CD14-positive monocyte (primary cell): ENCODE results near the gene KSR1. TPM values are rescaled to one million over a fixed set of nuclear protein-coding genes. Genes with fewer than 3 reads are reported as not detected.
A peak's percentile ranks its signal among the peaks of the same experiment; 100 is the strongest.

Experiments
- DNase-seq, 3 donors: peaks; one replicate each; pipeline ENCODE4 v3.0.0-alpha.2; 2011 to 2022
- H2AFZ ChIP-seq: 2 replicates; pipeline ENCODE4 v1.6.0; 2012; ENCODE audit warnings: mild to moderate bottlenecking, low read depth, low read length, inconsistent platforms; ENCODE audit not compliant: insufficient read depth, poor library complexity, severe bottlenecking
- H3K27ac ChIP-seq, 2 donors: 1 replicate in 1 of 2; 2 replicates in 1 of 2; pipeline ENCODE4 v1.5.1; 2012 to 2013; ENCODE audit warnings: low read length in 2 of 2, control low read depth in 1 of 2, inconsistent platforms in 1 of 2, low read depth in 1 of 2, mild to moderate bottlenecking in 1 of 2
- H3K27me3 ChIP-seq, 2 donors: one replicate each; pipeline versions ENCODE4 v1.6.0 to v1.6.1; 2011 to 2013; ENCODE audit warnings: low read length in 2 of 2; ENCODE audit not compliant: control insufficient read depth in 2 of 2, insufficient read depth in 2 of 2
- H3K36me3 ChIP-seq, 2 donors: replicated peaks in 1 of 2; 1 replicate in 1 of 2; 2 replicates in 1 of 2; pipeline versions ENCODE4 v1.5.1 to v1.6.1; 2012 to 2013; ENCODE audit warnings: low read length in 2 of 2, control low read depth in 1 of 2, inconsistent platforms in 1 of 2, mild to moderate bottlenecking in 1 of 2; ENCODE audit not compliant: insufficient read depth in 2 of 2, control insufficient read depth in 1 of 2
- H3K4me1 ChIP-seq, 2 donors: 1 replicate in 1 of 2; 2 replicates in 1 of 2; pipeline versions ENCODE4 v1.5.1 to v1.6.1; 2012 to 2013; ENCODE audit warnings: low read length in 2 of 2, control low read depth in 1 of 2, inconsistent platforms in 1 of 2, mild to moderate bottlenecking in 1 of 2, moderate library complexity in 1 of 2; ENCODE audit not compliant: insufficient read depth in 2 of 2, control insufficient read depth in 1 of 2
- H3K4me2 ChIP-seq: replicated peaks from 2 replicates; pipeline ENCODE3; 2012; ENCODE audit warnings: low read length, moderate library complexity, mild to moderate bottlenecking; ENCODE audit not compliant: poor library complexity, severe bottlenecking; ENCODE audit errors: extremely low read depth
- H3K4me3 ChIP-seq, 3 experiments: fragments of 200-600 bp in 1 of 3; sonication (generic) in 1 of 3; replicated peaks in 1 of 3; 1 replicate in 2 of 3; 2 replicates in 1 of 3; pipeline ENCODE4 v1.5.1; 2011 to 2013; ENCODE audit warnings: low read length in 3 of 3, mild to moderate bottlenecking in 3 of 3, control low read depth in 2 of 3, low read depth in 2 of 3, inconsistent platforms in 1 of 3, moderate library complexity in 1 of 3
- H3K79me2 ChIP-seq: 2 replicates; pipeline ENCODE4 v1.6.0; 2012; ENCODE audit warnings: mild to moderate bottlenecking, control low read depth, inconsistent platforms, low read length, moderate library complexity; ENCODE audit not compliant: insufficient read depth
- H3K9ac ChIP-seq: 2 replicates; pipeline ENCODE4 v1.6.0; 2017; ENCODE audit warnings: low read length, mild to moderate bottlenecking; ENCODE audit not compliant: insufficient read depth, poor library complexity, severe bottlenecking
- H3K9me3 ChIP-seq, 2 donors: replicated peaks in 1 of 2; 1 replicate in 1 of 2; 2 replicates in 1 of 2; pipeline versions ENCODE4 v1.5.1 to v1.6.1; 2012 to 2013; ENCODE audit warnings: low read length in 2 of 2, control low read depth in 1 of 2; ENCODE audit not compliant: control insufficient read depth in 1 of 2, insufficient read depth in 1 of 2
- H4K20me1 ChIP-seq: 2 replicates; pipeline ENCODE4 v1.6.0; 2012; ENCODE audit warnings: mild to moderate bottlenecking, low read length, control low read depth, moderate library complexity; ENCODE audit not compliant: insufficient read depth
- H3K27ac Mint-ChIP-seq, 7 donors: one replicate each; pipeline ENCODE4 v1.8.0; 2020; ENCODE audit warnings: mild to moderate bottlenecking in 7 of 7, mixed read lengths in 7 of 7, moderate library complexity in 6 of 7, inconsistent platforms in 2 of 7
- H3K27me3 Mint-ChIP-seq, 3 donors: one replicate each; pipeline ENCODE4 v1.8.0; 2021 to 2022; ENCODE audit warnings: low read depth in 3 of 3, mild to moderate bottlenecking in 3 of 3, mixed read lengths in 3 of 3, moderate library complexity in 3 of 3, inconsistent platforms in 1 of 3
- H3K36me3 Mint-ChIP-seq, 2 donors: one replicate each; pipeline ENCODE4 v1.8.0; 2020; ENCODE audit warnings: mixed read lengths in 2 of 2, inconsistent platforms in 1 of 2, mild to moderate bottlenecking in 1 of 2
- H3K4me1 Mint-ChIP-seq: one replicate; pipeline ENCODE4 v1.8.0; 2020; ENCODE audit warnings: mild to moderate bottlenecking, mixed read lengths
- H3K4me3 Mint-ChIP-seq, 2 donors: one replicate each; pipeline ENCODE4 v1.8.0; 2020; ENCODE audit warnings: mild to moderate bottlenecking in 2 of 2, mixed read lengths in 2 of 2, moderate library complexity in 1 of 2
- H3K9me3 Mint-ChIP-seq, 7 donors: one replicate each; pipeline ENCODE4 v1.8.0; 2020 to 2022; ENCODE audit warnings: mixed read lengths in 7 of 7, mild to moderate bottlenecking in 6 of 7, moderate library complexity in 6 of 7, inconsistent platforms in 2 of 7
- WGBS: methylation state at CpG from one replicate; pipeline ENCODE4 v1.1.5; 2013; ENCODE audit warnings: missing lambda C conversion rate; ENCODE audit not compliant: insufficient coverage; 5-methylcytosine and 5-hydroxymethylcytosine counted together
- intact Hi-C, 2 donors: fragments of 100-400 bp; cut with micrococcal nuclease; formaldehyde crosslinking; loops; one replicate each; pipeline versions ENCODE4 v1.15.0 to v1.15.1; 2023
- polyA plus RNA-seq, 3 donors: library from polyadenylated mRNA; depleted of rRNA in 1 of 3; unstranded in 2 of 3; stranded (reverse) in 1 of 3; fragments of 300-500 nt in 2 of 3; fragments of >200 nt in 1 of 3; fragmentation: Illumina TruSeq in 2 of 3; gene quantifications; 1 replicate in 2 of 3; 2 replicates in 1 of 3; pipeline ENCODE4 v1.2.3, GENCODE V29; 2012 to 2021
- TF ChIP-seq, protein P1 (sequence below): fragments of 200-600 bp; IDR thresholded peaks from one replicate; pipeline ENCODE4 v1.8.0; 2022; ENCODE audit warnings: antibody characterized with exemption, mild to moderate bottlenecking

Gene KSR1
- polyA plus RNA-seq, 3 donors, result 1.2 to 111 (median 4.2) TPM

DNA sequence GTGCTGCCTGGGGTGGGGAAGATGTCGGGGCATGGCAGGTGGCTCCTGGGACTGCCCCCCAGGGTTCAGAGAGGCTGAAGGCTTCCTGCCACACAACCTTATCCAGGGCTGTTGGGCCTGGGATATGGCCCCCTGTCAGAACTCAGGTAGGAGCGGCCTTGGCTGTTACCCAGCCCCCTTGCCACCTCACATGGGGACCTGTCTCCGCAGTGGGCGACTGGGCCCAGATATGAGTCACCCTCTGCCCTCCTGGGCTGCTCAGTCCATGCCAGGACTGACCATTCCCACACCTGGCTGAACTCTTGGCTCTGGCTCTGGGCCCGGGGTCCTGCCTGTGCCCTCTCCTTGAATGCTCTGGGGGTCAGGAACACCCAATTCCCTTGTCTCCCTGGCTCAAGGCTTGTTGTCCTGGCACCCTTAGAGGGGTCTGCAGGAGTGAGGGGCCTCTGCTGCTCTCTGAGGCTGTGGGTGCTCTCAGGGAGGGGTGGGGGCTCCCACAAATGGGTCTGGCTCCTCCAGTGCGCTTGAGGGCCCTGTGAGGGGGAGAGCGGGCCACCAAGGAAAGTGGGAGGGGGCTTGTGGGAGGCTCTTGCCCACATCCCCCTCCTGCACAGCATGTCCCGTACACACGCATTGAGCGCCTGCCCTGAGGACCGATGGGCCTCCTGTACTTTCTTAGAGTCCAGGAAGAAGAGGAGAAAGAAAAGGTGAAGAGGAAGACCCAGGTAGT, 210.7 kb downstream of the KSR1 start:
- WGBS, result 86% methylated on average over 4 of the region's 11 CpGs
- H4K20me1 ChIP-seq, result no peaks in the 10 kb centered on the region
- H3K27ac Mint-ChIP-seq, result peak overlapping the region in 1 of 7 donors; percentile 13
- no peak for DNase-seq
- no peak overlapping the region for H3K4me3 ChIP-seq
- no peak overlapping the region for H3K4me3 Mint-ChIP-seq
- H2AFZ ChIP-seq, result no peak overlapping the region
- H3K27me3 Mint-ChIP-seq, result peaks cover 0 to 4% (median 0%) of the 10 kb centered on the region in 3 donors
- no peaks in the 10 kb centered on the region for H3K36me3 ChIP-seq
- no peaks in the 10 kb centered on the region for H3K79me2 ChIP-seq
- H3K27me3 ChIP-seq, result no peaks in the 10 kb centered on the region
- intact Hi-C loops, result loop anchor here in 1 of 2 donors (10.0 kb wide), 1 partner anchor 208 kb away; no protein-coding TSS in a partner anchor
- H3K9me3 ChIP-seq, result no peaks in the 10 kb centered on the region
- no peak overlapping the region for H3K4me2 ChIP-seq
- TF ChIP-seq, protein P1, sequence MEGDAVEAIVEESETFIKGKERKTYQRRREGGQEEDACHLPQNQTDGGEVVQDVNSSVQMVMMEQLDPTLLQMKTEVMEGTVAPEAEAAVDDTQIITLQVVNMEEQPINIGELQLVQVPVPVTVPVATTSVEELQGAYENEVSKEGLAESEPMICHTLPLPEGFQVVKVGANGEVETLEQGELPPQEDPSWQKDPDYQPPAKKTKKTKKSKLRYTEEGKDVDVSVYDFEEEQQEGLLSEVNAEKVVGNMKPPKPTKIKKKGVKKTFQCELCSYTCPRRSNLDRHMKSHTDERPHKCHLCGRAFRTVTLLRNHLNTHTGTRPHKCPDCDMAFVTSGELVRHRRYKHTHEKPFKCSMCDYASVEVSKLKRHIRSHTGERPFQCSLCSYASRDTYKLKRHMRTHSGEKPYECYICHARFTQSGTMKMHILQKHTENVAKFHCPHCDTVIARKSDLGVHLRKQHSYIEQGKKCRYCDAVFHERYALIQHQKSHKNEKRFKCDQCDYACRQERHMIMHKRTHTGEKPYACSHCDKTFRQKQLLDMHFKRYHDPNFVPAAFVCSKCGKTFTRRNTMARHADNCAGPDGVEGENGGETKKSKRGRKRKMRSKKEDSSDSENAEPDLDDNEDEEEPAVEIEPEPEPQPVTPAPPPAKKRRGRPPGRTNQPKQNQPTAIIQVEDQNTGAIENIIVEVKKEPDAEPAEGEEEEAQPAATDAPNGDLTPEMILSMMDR, result no peak
- H3K9ac ChIP-seq, result no peak overlapping the region
- no peaks in the 10 kb centered on the region for H3K9me3 Mint-ChIP-seq
- no peak overlapping the region for H3K27ac ChIP-seq
- H3K4me1 Mint-ChIP-seq, result no peaks in the 10 kb centered on the region
- no peaks in the 10 kb centered on the region for H3K4me1 ChIP-seq
- H3K36me3 Mint-ChIP-seq, result no peaks in the 10 kb centered on the region

DNA sequence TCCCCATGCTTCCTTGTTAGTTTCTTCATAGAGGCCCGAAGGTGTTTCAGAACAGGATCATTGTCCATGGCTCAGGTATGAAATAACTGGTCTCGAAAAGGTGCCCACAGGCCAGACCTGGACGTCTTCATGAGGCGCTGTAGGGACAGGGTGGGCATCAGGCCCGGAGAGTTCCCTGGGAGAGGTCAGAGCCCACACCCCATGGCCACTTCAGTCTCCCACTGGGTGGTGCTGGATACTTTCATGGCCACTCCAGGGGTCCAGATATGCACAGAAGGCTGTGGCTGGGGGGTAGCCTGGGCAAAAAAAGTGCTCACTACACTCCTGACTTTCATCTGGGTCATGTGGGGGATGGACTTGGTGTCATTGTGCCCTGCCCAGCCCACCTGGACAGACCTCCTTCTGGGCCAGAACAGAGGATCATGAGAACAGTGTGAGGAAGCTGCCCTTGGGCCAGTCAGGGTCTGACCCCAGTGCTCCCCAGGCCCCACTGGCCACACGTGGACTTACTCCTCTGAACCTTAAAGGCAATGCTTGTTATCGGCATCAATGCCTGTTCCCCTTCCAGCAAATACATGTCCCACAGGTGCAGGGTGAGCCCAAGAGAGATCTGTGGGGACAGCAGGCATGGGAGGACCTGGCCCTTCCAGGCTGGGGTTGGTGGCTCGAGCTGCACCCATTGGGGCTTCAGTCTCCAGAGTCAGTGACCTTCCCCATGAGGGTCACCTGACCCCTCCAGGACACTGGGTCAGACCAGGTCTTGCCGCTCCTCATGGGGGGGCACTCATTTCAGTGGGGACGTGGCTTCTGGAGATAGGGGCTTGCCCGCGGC, 211.6 kb downstream of the KSR1 start:
- no peaks in the 10 kb centered on the region for H3K9me3 Mint-ChIP-seq
- H3K4me3 Mint-ChIP-seq, result no peak overlapping the region
- Histone ChIP-seq H3K27me3 (no peaks in the 10 kb centered on the region), H3K79me2 (no peaks in the 10 kb centered on the region), H3K9me3 (no peaks in the 10 kb centered on the region), H2AFZ (no peak overlapping the region), H3K9ac (no peak overlapping the region), H3K4me1 (no peaks in the 10 kb centered on the region), H3K36me3 (no peaks in the 10 kb centered on the region), H4K20me1 (no peaks in the 10 kb centered on the region), H3K27ac (no peak overlapping the region), H3K4me2 (no peak overlapping the region), H3K4me3 (no peak overlapping the region)
- TF ChIP-seq, protein P1, result no peak
- no peak for DNase-seq
- H3K36me3 Mint-ChIP-seq, result no peaks in the 10 kb centered on the region
- 89% methylated on average over 11 of the region's 12 CpGs for WGBS
- no peaks in the 10 kb centered on the region for H3K4me1 Mint-ChIP-seq
- H3K27ac Mint-ChIP-seq, result no peak overlapping the region
- intact Hi-C loops, result loop anchor here in 1 of 2 donors (10.0 kb wide), 1 partner anchor 207 kb away; no protein-coding TSS in a partner anchor
- H3K27me3 Mint-ChIP-seq, result no peaks in the 10 kb centered on the region
